ENCODE measurements around the gene P2RY13. TPM values are rescaled to one million over a fixed set of nuclear protein-coding genes. Genes with fewer than 3 reads are reported as not detected.

P2RY13 gene
- total RNA-seq, 1 experiment from 2014 or later: not detected

DNA sequence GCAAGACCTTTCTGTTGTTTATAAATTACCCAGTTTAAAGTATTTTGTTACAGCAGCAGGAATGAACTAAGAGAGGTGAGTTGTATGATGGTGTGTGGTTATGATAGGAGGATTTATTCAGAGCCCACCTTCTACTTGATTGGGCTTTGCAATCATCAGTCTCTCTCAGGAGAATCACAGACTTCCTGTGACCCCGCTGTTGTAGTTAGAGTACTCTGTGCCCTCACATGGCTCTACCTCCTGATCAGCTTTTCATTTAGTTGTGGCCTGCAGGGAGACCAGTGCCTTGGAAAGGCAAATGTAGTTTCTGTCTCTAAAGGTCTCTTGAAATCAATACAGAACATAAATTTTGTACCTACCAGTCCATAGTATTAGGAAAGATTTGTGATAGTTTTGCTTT, 43.4 kb downstream of the P2RY13 start:
- no peak overlapping the region for H4K91ac ChIP-seq (ENCODE audit: insufficient read length, low read depth, low read length)
- no peaks in the 10 kb centered on the region for H3K23me2 ChIP-seq (ENCODE audit: insufficient read length, low read depth, low read length, poor library complexity, severe bottlenecking)
- H3K27me3 Mint-ChIP-seq (ENCODE audit: low read depth): no peaks in the 10 kb centered on the region

More for the DNA sequence above, 43.4 kb downstream of the P2RY13 start:
- Histone ChIP-seq H3K56ac (ENCODE audit: insufficient read length, low read depth, low read length) (no peak overlapping the region), H4K20me1 (ENCODE audit: control insufficient read depth, insufficient read depth, insufficient read length) (no peaks in the 10 kb centered on the region), H2BK120ac (ENCODE audit: low read depth, low read length, poor library complexity, severe bottlenecking) (no peak overlapping the region), H2BK5ac (ENCODE audit: insufficient read length, low read length) (no peak overlapping the region), H3K79me1 (ENCODE audit: insufficient read depth, low read depth, low read length, poor library complexity, severe bottlenecking) (no peaks in the 10 kb centered on the region), H3K4me2 (ENCODE audit: insufficient read depth, insufficient read length, low read length) (no peak overlapping the region), H2AFZ (ENCODE audit: low read length) (no peak overlapping the region), H3K27ac (ENCODE audit: insufficient read length, low read depth, low read length) (no peak overlapping the region), H3K23ac (ENCODE audit: insufficient read length, low read depth, low read length) (no peak overlapping the region), H4K5ac (ENCODE audit: insufficient read length, low read depth, low read length) (no peak overlapping the region), H3K14ac (ENCODE audit: insufficient read depth, low read length) (no peak overlapping the region), H4K8ac (replicated peaks; ENCODE audit: insufficient read length, low read depth, low read length) (no peak overlapping the region), H3K9ac (ENCODE audit: extremely low read depth, insufficient read length, low read length) (no peak overlapping the region), H3K9me3 (ENCODE audit: control insufficient read depth, low read depth, low read length) (no peaks in the 10 kb centered on the region), H3T11ph (ENCODE audit: low read length) (no peak overlapping the region), H3K18ac (ENCODE audit: insufficient read length, low read depth, low read length) (no peak overlapping the region), H3K4ac (ENCODE audit: low read depth, low read length) (no peak overlapping the region), H3K4me1 (ENCODE audit: insufficient read depth, low read length) (no peaks in the 10 kb centered on the region), H2BK12ac (ENCODE audit: insufficient read length, low read depth, low read length) (no peak overlapping the region), H3K27me3 (ENCODE audit: insufficient read depth, low read length) (no peaks in the 10 kb centered on the region), H2AK5ac (ENCODE audit: insufficient read length, low read length) (no peak overlapping the region), H2BK15ac (ENCODE audit: low read depth, low read length) (no peak overlapping the region), H3K79me2 (ENCODE audit: insufficient read depth, low read length) (no peaks in the 10 kb centered on the region), H2BK20ac (ENCODE audit: low read depth, low read length, poor library complexity, severe bottlenecking) (no peak overlapping the region)
- no peaks in the 10 kb centered on the region for H3K36me3 Mint-ChIP-seq (ENCODE audit: insufficient read depth in 1 of 3, low read depth in 3 of 3)
- WGBS (ENCODE audit: extremely low coverage, insufficient read length, low lambda C conversion rate): no CpG with 5 or more reads among the region's 1 CpG
- peaks cover 5% of the 10 kb centered on the region in 2 experiments for H3K4me1 Mint-ChIP-seq
- H3K4me3 Mint-ChIP-seq: no peak overlapping the region
- TF ChIP-seq, protein P1, sequence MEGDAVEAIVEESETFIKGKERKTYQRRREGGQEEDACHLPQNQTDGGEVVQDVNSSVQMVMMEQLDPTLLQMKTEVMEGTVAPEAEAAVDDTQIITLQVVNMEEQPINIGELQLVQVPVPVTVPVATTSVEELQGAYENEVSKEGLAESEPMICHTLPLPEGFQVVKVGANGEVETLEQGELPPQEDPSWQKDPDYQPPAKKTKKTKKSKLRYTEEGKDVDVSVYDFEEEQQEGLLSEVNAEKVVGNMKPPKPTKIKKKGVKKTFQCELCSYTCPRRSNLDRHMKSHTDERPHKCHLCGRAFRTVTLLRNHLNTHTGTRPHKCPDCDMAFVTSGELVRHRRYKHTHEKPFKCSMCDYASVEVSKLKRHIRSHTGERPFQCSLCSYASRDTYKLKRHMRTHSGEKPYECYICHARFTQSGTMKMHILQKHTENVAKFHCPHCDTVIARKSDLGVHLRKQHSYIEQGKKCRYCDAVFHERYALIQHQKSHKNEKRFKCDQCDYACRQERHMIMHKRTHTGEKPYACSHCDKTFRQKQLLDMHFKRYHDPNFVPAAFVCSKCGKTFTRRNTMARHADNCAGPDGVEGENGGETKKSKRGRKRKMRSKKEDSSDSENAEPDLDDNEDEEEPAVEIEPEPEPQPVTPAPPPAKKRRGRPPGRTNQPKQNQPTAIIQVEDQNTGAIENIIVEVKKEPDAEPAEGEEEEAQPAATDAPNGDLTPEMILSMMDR (conservative IDR thresholded peaks at IDR 0.05): no peak
- H3K9me3 Mint-ChIP-seq: no peaks in the 10 kb centered on the region
- DNase-seq: no peak
- H3K27ac Mint-ChIP-seq: no peak overlapping the region
